Measurements from ENCODE around the gene EFCAB9. TPM values are rescaled to one million over a fixed set of nuclear protein-coding genes. Genes with fewer than 3 reads are reported as not detected.

The EFCAB9 gene
- total RNA-seq, 4 donors from 2014 or later, result not detected

DNA sequence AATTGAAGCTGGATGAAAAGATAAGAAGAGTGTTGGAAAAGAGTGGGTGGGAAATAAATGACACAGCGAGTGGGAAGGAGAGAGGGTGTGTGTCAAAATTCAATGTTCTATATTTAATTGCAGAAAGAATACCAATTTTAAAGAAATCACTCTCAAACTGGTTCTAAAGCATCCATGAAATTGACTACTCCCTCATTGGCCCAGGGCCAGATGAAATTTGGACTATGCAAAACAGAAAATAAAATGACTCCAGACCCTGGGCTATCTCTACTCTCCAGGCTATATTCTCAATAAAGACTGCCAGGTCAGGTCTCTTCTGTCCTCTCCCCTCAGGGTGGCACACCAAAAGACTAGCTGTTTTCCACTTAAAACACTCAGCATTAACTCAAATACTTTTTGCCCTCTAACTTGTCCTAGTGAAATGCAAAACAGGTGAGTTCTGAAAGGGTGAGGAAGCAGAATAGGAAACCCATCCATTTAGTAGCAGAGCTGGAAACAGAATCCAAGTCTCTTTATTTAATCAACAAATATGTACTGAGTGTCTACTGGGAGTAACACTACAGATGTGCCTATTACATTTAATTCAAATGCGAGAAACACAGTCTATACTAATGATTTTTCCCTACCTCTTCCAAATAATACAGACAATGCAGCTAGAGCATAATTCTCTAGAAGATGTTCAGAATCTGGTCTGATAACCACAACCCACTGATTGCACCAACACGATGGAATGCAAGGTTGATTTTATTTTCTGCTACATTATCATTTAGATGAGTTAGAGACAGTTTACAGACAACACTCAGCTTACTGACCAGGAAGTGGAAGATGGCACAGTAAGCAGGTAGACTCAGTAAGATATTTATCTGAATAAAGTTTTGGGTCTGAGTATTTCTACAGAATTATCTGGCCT lies 42.1 kb downstream of the EFCAB9 start:
- H3K27me3 ChIP-seq, result no peaks in the 10 kb centered on the region
- intact Hi-C loops (cut with DNase I), result no loop called here
- no peak overlapping the region for H3K4me3 ChIP-seq
- peaks cover 0 to 30% (median 0%) of the 10 kb centered on the region in 3 donors for H3K36me3 ChIP-seq
- no peak for TF ChIP-seq POLR2A (IDR thresholded peaks at IDR 0.05)
- TF ChIP-seq, protein P1, sequence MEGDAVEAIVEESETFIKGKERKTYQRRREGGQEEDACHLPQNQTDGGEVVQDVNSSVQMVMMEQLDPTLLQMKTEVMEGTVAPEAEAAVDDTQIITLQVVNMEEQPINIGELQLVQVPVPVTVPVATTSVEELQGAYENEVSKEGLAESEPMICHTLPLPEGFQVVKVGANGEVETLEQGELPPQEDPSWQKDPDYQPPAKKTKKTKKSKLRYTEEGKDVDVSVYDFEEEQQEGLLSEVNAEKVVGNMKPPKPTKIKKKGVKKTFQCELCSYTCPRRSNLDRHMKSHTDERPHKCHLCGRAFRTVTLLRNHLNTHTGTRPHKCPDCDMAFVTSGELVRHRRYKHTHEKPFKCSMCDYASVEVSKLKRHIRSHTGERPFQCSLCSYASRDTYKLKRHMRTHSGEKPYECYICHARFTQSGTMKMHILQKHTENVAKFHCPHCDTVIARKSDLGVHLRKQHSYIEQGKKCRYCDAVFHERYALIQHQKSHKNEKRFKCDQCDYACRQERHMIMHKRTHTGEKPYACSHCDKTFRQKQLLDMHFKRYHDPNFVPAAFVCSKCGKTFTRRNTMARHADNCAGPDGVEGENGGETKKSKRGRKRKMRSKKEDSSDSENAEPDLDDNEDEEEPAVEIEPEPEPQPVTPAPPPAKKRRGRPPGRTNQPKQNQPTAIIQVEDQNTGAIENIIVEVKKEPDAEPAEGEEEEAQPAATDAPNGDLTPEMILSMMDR (IDR thresholded peaks at IDR 0.05), result no peak
- WGBS, 2 donors, result 86% methylated on average over 3 of the region's 3 CpGs
- H3K4me1 ChIP-seq, result peaks cover 0 to 13% (median 0%) of the 10 kb centered on the region in 3 donors
- H3K9me3 ChIP-seq, result no peaks in the 10 kb centered on the region
- DNase-seq, result no peak
- no peak overlapping the region for H3K27ac ChIP-seq

DNA sequence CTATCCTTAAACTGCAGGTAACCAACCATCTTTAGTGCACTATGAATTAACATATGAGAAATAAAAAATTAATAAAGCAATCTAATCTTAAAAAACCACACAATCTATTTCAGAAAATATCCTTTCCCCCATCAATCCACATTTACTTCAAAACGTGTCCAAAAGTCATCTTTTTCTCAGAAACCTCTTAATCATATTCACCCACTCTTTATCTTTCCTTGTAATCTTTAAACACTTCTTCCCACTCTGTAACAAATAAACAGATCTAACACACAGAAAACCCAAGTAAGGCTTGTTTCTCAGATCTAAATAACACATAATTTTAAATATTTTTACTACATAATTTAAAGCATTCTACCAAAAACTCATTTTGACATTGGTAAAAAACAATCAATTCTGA lies 44.4 kb downstream of the EFCAB9 start:
- intact Hi-C loops (cut with DNase I), result no loop called here
- Histone ChIP-seq H3K9me3 (no peaks in the 10 kb centered on the region), H3K4me3 (no peak overlapping the region), H3K36me3 (peaks cover 0 to 8% (median 0%) of the 10 kb centered on the region in 3 donors), H3K4me1 (peaks cover 0 to 13% (median 0%) of the 10 kb centered on the region in 3 donors), H3K27ac (no peak overlapping the region), H3K27me3 (no peaks in the 10 kb centered on the region)
- WGBS, 2 donors, result 49 to 62% methylated on average over 1 of the region's 1 CpG
- TF ChIP-seq POLR2A (IDR thresholded peaks at IDR 0.05), result no peak
- TF ChIP-seq, protein P1 (IDR thresholded peaks at IDR 0.05), result no peak
- DNase-seq, result no peak

- Histone ChIP-seq H3K4me1 (peaks cover 0 to 7% (median 0%) of the 10 kb centered on the region in 3 donors), H3K9me3 (no peaks in the 10 kb centered on the region), H3K27ac (no peak overlapping the region), H3K36me3 (no peaks in the 10 kb centered on the region), H3K4me3 (no peak overlapping the region), H3K27me3 (no peaks in the 10 kb centered on the region)
- 100% methylated on average over 3 of the region's 3 CpGs for WGBS, 2 donors
- no peak for DNase-seq
- intact Hi-C loops (cut with DNase I), result no loop called here
- TF ChIP-seq, protein P1 (IDR thresholded peaks at IDR 0.05), result no peak
- TF ChIP-seq POLR2A (IDR thresholded peaks at IDR 0.05), result no peak
Measured at GRCh38 chr5:172243302-172243701, 49.3 kb downstream of the EFCAB9 start.

- WGBS, 2 donors, result 85 to 100% methylated on average over 2 of the region's 2 CpGs
- TF ChIP-seq, protein P1 (IDR thresholded peaks at IDR 0.05), result no peak
- no peak for TF ChIP-seq POLR2A (IDR thresholded peaks at IDR 0.05)
- no peak overlapping the region for H3K27ac ChIP-seq
- intact Hi-C loops (cut with DNase I), result no loop called here
- H3K4me1 ChIP-seq, result peaks cover 0 to 7% (median 0%) of the 10 kb centered on the region in 3 donors
- no peaks in the 10 kb centered on the region for H3K27me3 ChIP-seq
- DNase-seq, result no peak
- H3K36me3 ChIP-seq, result no peaks in the 10 kb centered on the region
- H3K4me3 ChIP-seq, result no peak overlapping the region
- no peaks in the 10 kb centered on the region for H3K9me3 ChIP-seq
Measured at GRCh38 chr5:172245046-172245445, 51.1 kb downstream of the EFCAB9 start.

DNA sequence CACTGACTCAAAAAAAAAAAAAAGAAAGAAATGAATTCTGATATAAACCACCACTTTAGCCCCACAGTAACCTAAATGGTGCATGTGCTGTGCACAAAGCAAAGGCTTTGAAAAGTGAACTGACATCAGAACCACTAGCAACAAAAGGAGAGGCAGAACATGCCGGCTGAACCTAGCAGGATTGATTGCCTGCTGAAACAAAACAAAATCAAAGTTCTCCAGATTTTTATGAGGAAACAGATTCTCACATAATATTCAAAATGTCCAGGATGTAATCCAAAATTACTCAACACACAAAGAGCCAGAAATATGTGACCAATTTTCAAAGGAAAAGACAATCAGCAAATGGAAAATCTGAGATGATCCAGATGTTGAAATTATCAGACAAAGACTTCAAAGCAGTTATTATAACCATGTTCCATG lies 51.7 kb downstream of the EFCAB9 start:
- no peak for DNase-seq
- 65 to 82% methylated on average over 1 of the region's 1 CpG for WGBS, 2 donors
- intact Hi-C loops (cut with DNase I), result no loop called here
- TF ChIP-seq, protein P1 (IDR thresholded peaks at IDR 0.05), result no peak
- TF ChIP-seq POLR2A (IDR thresholded peaks at IDR 0.05), result no peak
- Histone ChIP-seq H3K36me3 (no peaks in the 10 kb centered on the region), H3K27ac (no peak overlapping the region), H3K4me1 (peaks cover 0 to 7% (median 0%) of the 10 kb centered on the region in 3 donors), H3K9me3 (no peaks in the 10 kb centered on the region), H3K27me3 (no peaks in the 10 kb centered on the region), H3K4me3 (no peak overlapping the region)
